Hepatocyte (in vitro differentiated cells): ENCODE results near the gene GALNT14. TPM values are rescaled to one million over a fixed set of nuclear protein-coding genes. Genes with fewer than 3 reads are reported as not detected.

ENCODE experiments used
- DNase-seq: peaks from one replicate; pipeline ENCODE4 v3.0.0-alpha.2; 2016; ENCODE audit warnings: low spot score
- H2AFZ ChIP-seq: fragments of 200-600 bp; sonication (generic); 2 replicates; pipeline ENCODE4 v1.6.0; 2016; ENCODE audit warnings: antibody characterized with exemption, mild to moderate bottlenecking
- H3K27ac ChIP-seq: fragments of 200-600 bp; sonication (generic); 2 replicates; pipeline ENCODE4 v1.5.1; 2016; ENCODE audit warnings: mild to moderate bottlenecking
- H3K27me3 ChIP-seq: fragments of 200-600 bp; sonication (generic); 2 replicates; pipeline ENCODE4 v1.6.1; 2016
- H3K36me3 ChIP-seq: fragments of 200-600 bp; sonication (generic); replicated peaks from 2 replicates; pipeline ENCODE4 v1.5.1; 2016; ENCODE audit warnings: low read depth; ENCODE audit not compliant: insufficient read depth
- H3K4me1 ChIP-seq: fragments of 200-600 bp; sonication (generic); 2 replicates; pipeline ENCODE4 v1.5.1; 2016; ENCODE audit warnings: mild to moderate bottlenecking, moderate library complexity; ENCODE audit not compliant: insufficient read depth
- H3K4me2 ChIP-seq: fragments of 200-600 bp; sonication (generic); 2 replicates; pipeline ENCODE4 v1.6.0; 2016
- H3K4me3 ChIP-seq: fragments of 200-600 bp; sonication (generic); 2 replicates; pipeline ENCODE4 v1.5.1; 2016; ENCODE audit warnings: mild to moderate bottlenecking
- H3K79me2 ChIP-seq: fragments of 200-600 bp; sonication (generic); 2 replicates; pipeline ENCODE4 v1.6.0; 2017; ENCODE audit warnings: mild to moderate bottlenecking
- H3K9me2 ChIP-seq: fragments of 200-600 bp; sonication (generic); replicated peaks from 2 replicates; pipeline ENCODE4 v1.6.0; 2017; ENCODE audit warnings: mild to moderate bottlenecking; ENCODE audit not compliant: insufficient read depth
- H3K9me3 ChIP-seq: fragments of 200-600 bp; sonication (generic); 2 replicates; pipeline ENCODE4 v1.5.1; 2016; ENCODE audit warnings: low read depth, mild to moderate bottlenecking
- H4K20me1 ChIP-seq: fragments of 200-600 bp; sonication (generic); 2 replicates; pipeline ENCODE4 v1.6.0; 2016; ENCODE audit warnings: mild to moderate bottlenecking; ENCODE audit not compliant: insufficient read depth, poor library complexity, severe bottlenecking
- EZH2 ChIP-seq: fragments of 200-600 bp; sonication (generic); IDR thresholded peaks from 2 replicates; pipeline ENCODE4 v1.6.1; 2016; ENCODE audit warnings: antibody characterized with exemption, mild to moderate bottlenecking, borderline replicate concordance
- EZH2phosphoT487 ChIP-seq: fragments of 200-600 bp; sonication (generic); IDR thresholded peaks from one replicate; pipeline ENCODE4 v1.6.1; 2018; ENCODE audit warnings: antibody characterized with exemption, mild to moderate bottlenecking, low read depth, moderate library complexity; ENCODE audit not compliant: unreplicated experiment, severe bottlenecking
- WGBS: methylation state at CpG from one replicate; pipeline ENCODE4 v1.1.6; 2016; ENCODE audit warnings: low lambda C conversion rate; ENCODE audit errors: missing lambda C conversion rate; 5-methylcytosine and 5-hydroxymethylcytosine counted together
- polyA plus RNA-seq: library from polyadenylated mRNA; unstranded; fragments of >200 nt; fragmentation: Nextera tagmentation; extraction: Ambion mirVana; gene quantifications from 2 replicates; pipeline ENCODE4 v1.2.1, GENCODE V29; 2016
- total RNA-seq: library from RNA; depleted of rRNA; stranded (reverse); fragments of >200 nt; gene quantifications from 2 replicates; pipeline ENCODE4 v1.2.3, GENCODE V29; 2014
- TF ChIP-seq, protein P1 (sequence below): fragments of 200-600 bp; sonication (generic); IDR thresholded peaks from 2 replicates; pipeline ENCODE4 v1.5.1; 2016; ENCODE audit warnings: antibody characterized with exemption, mild to moderate bottlenecking; ENCODE audit not compliant: poor library complexity

Gene GALNT14
- total and polyA plus RNA-seq, 2 experiments from 2014 or later: 2.2 to 2.9 TPM

DNA sequence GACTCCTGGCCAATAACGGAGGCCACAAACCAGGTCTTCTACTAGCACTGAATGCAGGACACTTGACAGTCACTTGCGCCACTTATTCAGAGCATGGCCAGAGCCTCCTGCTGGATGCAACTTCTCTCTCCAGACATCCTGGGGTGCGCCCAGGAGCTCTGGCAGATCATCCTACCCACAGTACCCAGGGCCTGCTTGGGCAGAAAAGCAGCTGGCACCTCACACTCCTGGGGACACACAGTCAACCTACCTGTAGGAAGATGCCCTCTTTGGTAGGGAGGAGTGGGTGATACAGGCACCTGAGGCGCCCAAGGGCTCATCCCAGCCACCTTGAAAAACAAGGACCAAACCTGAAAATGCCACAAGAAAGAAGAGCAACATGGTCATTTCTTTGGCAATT lies 13.3 kb downstream of the GALNT14 start:
- Histone ChIP-seq H3K9me2 (no peaks in the 10 kb centered on the region), H4K20me1 (no peaks in the 10 kb centered on the region), H3K4me2 (no peak overlapping the region), H3K27me3 (peaks cover 7% of the 10 kb centered on the region), H3K9me3 (no peaks in the 10 kb centered on the region), H3K36me3 (no peaks in the 10 kb centered on the region), H3K4me3 (no peak overlapping the region), H2AFZ (no peak overlapping the region), H3K27ac (no peak overlapping the region), H3K4me1 (no peaks in the 10 kb centered on the region), H3K79me2 (no peaks in the 10 kb centered on the region)
- TF ChIP-seq, protein P1, sequence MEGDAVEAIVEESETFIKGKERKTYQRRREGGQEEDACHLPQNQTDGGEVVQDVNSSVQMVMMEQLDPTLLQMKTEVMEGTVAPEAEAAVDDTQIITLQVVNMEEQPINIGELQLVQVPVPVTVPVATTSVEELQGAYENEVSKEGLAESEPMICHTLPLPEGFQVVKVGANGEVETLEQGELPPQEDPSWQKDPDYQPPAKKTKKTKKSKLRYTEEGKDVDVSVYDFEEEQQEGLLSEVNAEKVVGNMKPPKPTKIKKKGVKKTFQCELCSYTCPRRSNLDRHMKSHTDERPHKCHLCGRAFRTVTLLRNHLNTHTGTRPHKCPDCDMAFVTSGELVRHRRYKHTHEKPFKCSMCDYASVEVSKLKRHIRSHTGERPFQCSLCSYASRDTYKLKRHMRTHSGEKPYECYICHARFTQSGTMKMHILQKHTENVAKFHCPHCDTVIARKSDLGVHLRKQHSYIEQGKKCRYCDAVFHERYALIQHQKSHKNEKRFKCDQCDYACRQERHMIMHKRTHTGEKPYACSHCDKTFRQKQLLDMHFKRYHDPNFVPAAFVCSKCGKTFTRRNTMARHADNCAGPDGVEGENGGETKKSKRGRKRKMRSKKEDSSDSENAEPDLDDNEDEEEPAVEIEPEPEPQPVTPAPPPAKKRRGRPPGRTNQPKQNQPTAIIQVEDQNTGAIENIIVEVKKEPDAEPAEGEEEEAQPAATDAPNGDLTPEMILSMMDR: no peak
- TF ChIP-seq EZH2 (no peak), EZH2phosphoT487 (no peak)
- 90% methylated on average over 4 of the region's 4 CpGs for WGBS
- no peak for DNase-seq

DNA sequence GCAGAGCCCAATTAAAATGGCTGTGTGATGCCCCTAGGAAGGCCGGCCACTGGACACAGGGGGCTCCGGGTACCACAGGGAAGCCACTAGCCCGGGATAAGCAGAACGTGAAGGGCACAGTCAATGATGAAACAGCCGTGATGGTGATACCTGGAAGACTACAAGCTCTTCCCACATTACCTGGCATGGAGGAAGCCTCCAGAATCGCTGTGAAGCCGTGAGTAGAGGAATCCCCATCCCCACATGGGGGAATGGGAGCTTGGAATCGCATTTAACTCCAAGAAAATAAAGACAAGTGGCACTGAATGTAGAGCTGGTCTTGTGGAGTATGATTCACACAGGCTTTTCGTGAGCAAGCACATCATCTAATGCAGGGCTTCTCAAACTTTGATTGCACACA lies 16.1 kb downstream of the GALNT14 start:
- WGBS: 95% methylated on average over 9 of the region's 9 CpGs

DNA sequence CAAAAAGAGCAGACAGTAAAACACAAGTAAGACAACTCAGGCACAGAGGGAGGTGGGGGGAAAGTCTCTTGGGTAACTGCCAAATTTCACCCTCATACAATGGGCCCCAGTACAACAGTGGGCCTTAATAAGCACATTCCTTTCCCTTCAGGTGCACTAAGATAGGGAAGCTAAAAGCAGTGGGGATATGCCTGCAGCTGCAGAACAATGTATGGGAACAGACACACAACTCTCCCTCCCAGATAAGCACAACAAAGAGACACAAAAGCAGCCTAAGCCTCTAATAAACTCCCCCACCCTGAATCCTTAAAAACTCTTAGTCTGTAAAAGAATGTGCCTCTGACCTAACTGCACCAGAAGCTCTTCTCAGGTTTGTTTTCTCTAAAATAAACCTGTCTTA lies 24.5 kb downstream of the GALNT14 start:
- no peaks in the 10 kb centered on the region for H4K20me1 ChIP-seq
- DNase-seq: no peak
- TF ChIP-seq, protein P1: no peak
- TF ChIP-seq EZH2phosphoT487: no peak
- no peak for TF ChIP-seq EZH2
- H3K4me3 ChIP-seq: no peak overlapping the region
- no peaks in the 10 kb centered on the region for H3K9me3 ChIP-seq
- no peak overlapping the region for H3K4me2 ChIP-seq
- no peak overlapping the region for H2AFZ ChIP-seq
- H3K9me2 ChIP-seq: no peaks in the 10 kb centered on the region
- no peaks in the 10 kb centered on the region for H3K36me3 ChIP-seq
- H3K27ac ChIP-seq: no peak overlapping the region
- H3K4me1 ChIP-seq: no peaks in the 10 kb centered on the region
- H3K27me3 ChIP-seq: no peaks in the 10 kb centered on the region
- H3K79me2 ChIP-seq: no peaks in the 10 kb centered on the region

More for the DNA sequence above, 16.1 kb downstream of the GALNT14 start:
- no peaks in the 10 kb centered on the region for H3K4me1 ChIP-seq
- H3K4me3 ChIP-seq: no peak overlapping the region
- H3K9me2 ChIP-seq: no peaks in the 10 kb centered on the region
- H3K9me3 ChIP-seq: no peaks in the 10 kb centered on the region
- H3K79me2 ChIP-seq: no peaks in the 10 kb centered on the region
- no peak overlapping the region for H3K27ac ChIP-seq
- no peak overlapping the region for H3K4me2 ChIP-seq
- H2AFZ ChIP-seq: no peak overlapping the region
- H3K36me3 ChIP-seq: no peaks in the 10 kb centered on the region
- no peak for DNase-seq
- H4K20me1 ChIP-seq: no peaks in the 10 kb centered on the region
- no peaks in the 10 kb centered on the region for H3K27me3 ChIP-seq
- no peak for TF ChIP-seq EZH2
- TF ChIP-seq, protein P1: no peak
- TF ChIP-seq EZH2phosphoT487: no peak

DNA sequence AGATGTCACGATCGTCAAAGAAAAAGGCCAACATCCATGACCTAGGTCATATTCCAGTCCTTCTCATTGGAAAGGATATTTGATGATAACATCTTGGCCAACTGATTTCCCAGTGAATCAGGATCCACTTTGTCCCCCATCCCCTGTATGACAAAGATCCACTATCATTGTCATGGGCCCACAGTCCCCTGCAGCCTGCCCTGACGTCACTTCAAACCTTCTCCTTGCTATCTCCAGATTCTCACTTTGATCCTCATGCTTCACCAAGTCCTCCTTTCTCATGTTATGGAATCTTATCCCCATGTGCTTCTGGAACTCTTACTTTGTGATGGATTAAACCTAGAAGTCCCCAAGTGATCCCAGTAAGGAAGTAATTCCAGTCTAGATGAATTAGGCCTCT lies 25.7 kb downstream of the GALNT14 start:
- Histone ChIP-seq H3K27me3 (no peaks in the 10 kb centered on the region), H4K20me1 (no peaks in the 10 kb centered on the region), H3K27ac (no peak overlapping the region), H2AFZ (no peak overlapping the region), H3K4me1 (no peaks in the 10 kb centered on the region), H3K36me3 (no peaks in the 10 kb centered on the region), H3K4me3 (no peak overlapping the region), H3K4me2 (no peak overlapping the region), H3K9me2 (no peaks in the 10 kb centered on the region), H3K79me2 (no peaks in the 10 kb centered on the region), H3K9me3 (no peaks in the 10 kb centered on the region)
- WGBS: 92% methylated on average over 3 of the region's 3 CpGs
- no peak for DNase-seq
- TF ChIP-seq EZH2 (no peak), EZH2phosphoT487 (no peak)
- TF ChIP-seq, protein P1: no peak
